ENCODE measurements around the gene ZFX.

Gene ZFX

DNA sequence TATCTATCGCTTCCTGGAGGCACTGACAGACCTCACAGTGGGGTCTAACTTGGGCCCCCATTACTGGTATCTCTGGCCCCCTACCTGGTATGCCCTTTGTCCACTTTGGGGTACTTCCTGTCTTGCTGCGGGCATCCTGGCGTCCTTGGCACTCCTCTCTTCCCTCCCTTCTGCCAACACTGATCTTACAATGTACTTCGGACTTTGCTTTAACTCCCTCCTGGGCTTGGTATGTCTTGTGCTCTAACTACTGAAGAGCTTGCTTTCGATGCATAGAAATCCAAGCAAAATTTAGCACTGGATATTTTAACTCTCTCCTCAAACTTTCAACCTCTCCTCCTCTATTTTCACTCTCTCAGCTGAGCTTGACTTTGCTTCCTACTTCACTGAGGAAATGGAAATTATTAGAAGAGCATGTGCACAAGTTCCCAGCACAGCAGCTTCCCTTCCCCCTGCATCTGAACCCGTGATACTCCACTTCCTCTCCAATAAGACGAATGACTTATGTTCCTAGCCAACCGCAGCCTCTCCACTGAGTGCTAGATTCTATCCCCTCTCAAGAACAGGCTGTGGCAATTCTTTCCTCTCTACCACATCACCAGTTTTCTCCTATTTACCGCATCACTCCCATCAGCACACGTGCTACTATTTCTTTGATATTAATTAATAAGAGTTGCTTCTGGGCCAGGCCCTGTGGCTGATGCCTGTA lies 111.5 kb downstream of the ZFX start:
- H3K4me3 ChIP-seq (ENCODE audit: low read length) = no peak overlapping the region
- no peak for DNase-seq (ENCODE audit: low read depth)
- no peak for TF ChIP-seq CTCF (conservative IDR thresholded peaks at IDR 0.05; ENCODE audit: low read depth, low read length)

DNA sequence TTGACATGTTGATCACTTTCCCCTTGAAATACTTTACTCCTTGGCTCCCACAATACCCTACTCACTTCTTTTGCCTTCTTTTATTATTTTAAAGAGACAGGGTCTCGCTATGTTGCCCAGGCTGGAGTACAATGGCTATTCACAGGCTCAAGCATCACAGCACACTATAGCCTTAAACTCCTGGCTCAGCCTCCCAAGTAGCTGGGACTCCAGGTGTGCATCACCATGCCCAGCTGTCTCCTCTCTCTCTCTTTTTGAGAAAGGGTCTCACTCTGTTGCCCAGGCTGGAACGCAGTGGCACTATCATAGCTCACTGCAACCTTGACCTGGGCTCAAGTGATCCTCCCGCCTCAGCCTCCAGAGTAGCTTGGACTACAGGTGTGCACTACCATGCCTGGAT lies 112.8 kb downstream of the ZFX start:
- TF ChIP-seq CTCF (conservative IDR thresholded peaks at IDR 0.05; ENCODE audit: low read depth, low read length) = no peak
- H3K4me3 ChIP-seq (ENCODE audit: low read length) = no peak overlapping the region
- DNase-seq (ENCODE audit: low read depth) = no peak

DNA sequence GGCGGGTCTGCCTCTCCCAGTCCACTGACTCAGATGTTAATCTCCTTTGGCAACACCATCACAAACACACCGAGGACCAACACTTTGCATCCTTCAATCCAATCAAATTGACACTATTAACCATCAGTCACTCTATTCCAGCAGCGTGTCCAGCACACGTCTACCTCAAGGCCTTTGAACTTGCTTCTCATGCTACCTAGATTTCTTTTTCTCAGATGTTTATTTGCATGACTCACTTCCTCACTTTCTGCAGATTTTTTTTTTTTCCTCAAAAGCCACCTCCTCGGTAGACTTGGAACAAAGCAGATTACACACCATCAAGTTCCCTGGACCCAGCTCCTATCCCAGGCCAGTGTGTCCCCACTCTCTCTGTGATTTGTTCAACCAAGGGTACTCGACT lies 114.9 kb downstream of the ZFX start:
- DNase-seq (ENCODE audit: low read depth) = no peak

More for the DNA sequence above, 114.9 kb downstream of the ZFX start:
- no peak overlapping the region for H3K4me3 ChIP-seq (ENCODE audit: low read length)
- TF ChIP-seq CTCF (conservative IDR thresholded peaks at IDR 0.05; ENCODE audit: low read depth, low read length) = no peak

Measured in retinal pigment epithelial cell (primary cell).